ENCODE data around the gene ARHGAP28. TPM values are rescaled to one million over a fixed set of nuclear protein-coding genes. Genes with fewer than 3 reads are reported as not detected.

ARHGAP28 gene
- total RNA-seq, 4 donors from 2014 or later: 1.1 to 26.3 (median 2.6) TPM

- no peak for DNase-seq
- Histone ChIP-seq H3K36me3 (no peaks in the 10 kb centered on the region), H3K27ac (peak overlapping the region in 2 of 4 donors; percentile 16 to 35), H3K4me1 (peaks cover 0 to 10% (median 3%) of the 10 kb centered on the region in 4 donors), H3K4me3 (no peak overlapping the region), H3K27me3 (no peaks in the 10 kb centered on the region), H3K9me3 (no peaks in the 10 kb centered on the region)
- TF ChIP-seq POLR2A (IDR thresholded peaks at IDR 0.05): no peak
- no peak for TF ChIP-seq EP300 (IDR thresholded peaks at IDR 0.05; ENCODE audit: low read depth)
- TF ChIP-seq, protein P1, sequence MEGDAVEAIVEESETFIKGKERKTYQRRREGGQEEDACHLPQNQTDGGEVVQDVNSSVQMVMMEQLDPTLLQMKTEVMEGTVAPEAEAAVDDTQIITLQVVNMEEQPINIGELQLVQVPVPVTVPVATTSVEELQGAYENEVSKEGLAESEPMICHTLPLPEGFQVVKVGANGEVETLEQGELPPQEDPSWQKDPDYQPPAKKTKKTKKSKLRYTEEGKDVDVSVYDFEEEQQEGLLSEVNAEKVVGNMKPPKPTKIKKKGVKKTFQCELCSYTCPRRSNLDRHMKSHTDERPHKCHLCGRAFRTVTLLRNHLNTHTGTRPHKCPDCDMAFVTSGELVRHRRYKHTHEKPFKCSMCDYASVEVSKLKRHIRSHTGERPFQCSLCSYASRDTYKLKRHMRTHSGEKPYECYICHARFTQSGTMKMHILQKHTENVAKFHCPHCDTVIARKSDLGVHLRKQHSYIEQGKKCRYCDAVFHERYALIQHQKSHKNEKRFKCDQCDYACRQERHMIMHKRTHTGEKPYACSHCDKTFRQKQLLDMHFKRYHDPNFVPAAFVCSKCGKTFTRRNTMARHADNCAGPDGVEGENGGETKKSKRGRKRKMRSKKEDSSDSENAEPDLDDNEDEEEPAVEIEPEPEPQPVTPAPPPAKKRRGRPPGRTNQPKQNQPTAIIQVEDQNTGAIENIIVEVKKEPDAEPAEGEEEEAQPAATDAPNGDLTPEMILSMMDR (IDR thresholded peaks at IDR 0.05): no peak
- TF ChIP-seq POLR2AphosphoS5 (IDR thresholded peaks at IDR 0.05): no peak
- intact Hi-C loops (cut with DNase I; ENCODE audit: low total_unique reads) (no loop called here), in situ Hi-C loops (cut with MboI; ENCODE audit: low pct_ligation_motif_present in 1 of 4, low pct_unique_long_range_greater_than_20kb in 1 of 4, low sequenced_read_pairs in 3 of 4) (no loop called here)
Observed at GRCh38 chr18:6781796-6782195, 52.3 kb downstream of the ARHGAP28 start.

- Histone ChIP-seq H3K4me1 (peaks cover 0 to 10% (median 3%) of the 10 kb centered on the region in 4 donors), H3K27ac (no peak overlapping the region), H3K9me3 (no peaks in the 10 kb centered on the region), H3K36me3 (no peaks in the 10 kb centered on the region), H3K4me3 (no peak overlapping the region), H3K27me3 (no peaks in the 10 kb centered on the region)
- no peak for DNase-seq
- in situ Hi-C loops (cut with MboI; ENCODE audit: low pct_ligation_motif_present in 1 of 4, low pct_unique_long_range_greater_than_20kb in 1 of 4, low sequenced_read_pairs in 3 of 4) (no loop called here), intact Hi-C loops (cut with DNase I; ENCODE audit: low total_unique reads) (no loop called here)
- TF ChIP-seq EP300 (IDR thresholded peaks at IDR 0.05; ENCODE audit: low read depth): no peak
- no peak for TF ChIP-seq POLR2AphosphoS5 (IDR thresholded peaks at IDR 0.05)
- no peak for TF ChIP-seq POLR2A (IDR thresholded peaks at IDR 0.05)
- TF ChIP-seq, protein P1 (IDR thresholded peaks at IDR 0.05): no peak
- WGBS, 2 donors (ENCODE audit: low coverage in 1 of 2): 91 to 100% methylated on average over 1 of the region's 1 CpG
Observed at GRCh38 chr18:6782861-6783260, 53.3 kb downstream of the ARHGAP28 start.

- H3K9me3 ChIP-seq: no peaks in the 10 kb centered on the region
- intact Hi-C loops (cut with DNase I; ENCODE audit: low total_unique reads): no loop called here
- WGBS, 2 donors (ENCODE audit: low coverage in 1 of 2): 61 to 100% methylated on average over 1 to 6 of the region's 6 CpGs
- no peaks in the 10 kb centered on the region for H3K36me3 ChIP-seq
- no peak overlapping the region for H3K4me3 ChIP-seq
- no peaks in the 10 kb centered on the region for H3K27me3 ChIP-seq
- H3K27ac ChIP-seq: peak overlapping the region in 2 of 4 donors; percentile 2 to 12
- H3K4me1 ChIP-seq: peaks cover 0 to 10% (median 3%) of the 10 kb centered on the region in 4 donors
- no peak for TF ChIP-seq POLR2A (IDR thresholded peaks at IDR 0.05)
- TF ChIP-seq EP300 (IDR thresholded peaks at IDR 0.05; ENCODE audit: low read depth): no peak
- TF ChIP-seq, protein P1 (IDR thresholded peaks at IDR 0.05): no peak
- TF ChIP-seq POLR2AphosphoS5 (IDR thresholded peaks at IDR 0.05): no peak
- no peak for DNase-seq
- in situ Hi-C loops (cut with MboI; ENCODE audit: low pct_ligation_motif_present in 1 of 4, low pct_unique_long_range_greater_than_20kb in 1 of 4, low sequenced_read_pairs in 3 of 4): no loop called here
Observed at GRCh38 chr18:6784046-6784445, 54.5 kb downstream of the ARHGAP28 start.

DNA sequence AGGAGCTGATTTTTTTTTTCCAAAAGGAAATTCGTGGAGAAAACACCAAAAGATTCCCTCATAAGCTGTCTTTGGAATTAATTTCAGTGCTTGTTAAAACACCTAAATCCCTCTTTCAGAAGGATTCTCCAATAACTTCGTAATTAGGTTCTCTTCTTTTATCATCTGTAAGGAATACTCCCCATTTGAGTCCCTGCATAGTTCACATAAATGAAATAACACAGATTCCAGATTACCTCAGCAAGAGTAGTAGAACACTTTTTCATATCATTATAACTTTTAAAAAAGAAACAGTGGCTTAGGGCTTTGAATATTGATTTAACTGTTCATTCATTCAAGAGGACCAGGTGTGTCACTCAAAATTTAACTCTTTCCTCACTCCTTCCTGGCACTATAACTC lies 55.5 kb downstream of the ARHGAP28 start:
- Histone ChIP-seq H3K9me3 (no peaks in the 10 kb centered on the region), H3K4me1 (peaks cover 0 to 10% (median 3%) of the 10 kb centered on the region in 4 donors), H3K27me3 (no peaks in the 10 kb centered on the region), H3K4me3 (no peak overlapping the region), H3K36me3 (no peaks in the 10 kb centered on the region), H3K27ac (no peak overlapping the region)
- 20 to 22% methylated on average over 2 of the region's 2 CpGs for WGBS, 2 donors (ENCODE audit: low coverage in 1 of 2)
- TF ChIP-seq POLR2A (IDR thresholded peaks at IDR 0.05) (no peak), POLR2AphosphoS5 (IDR thresholded peaks at IDR 0.05) (no peak), EP300 (IDR thresholded peaks at IDR 0.05; ENCODE audit: low read depth) (no peak)
- TF ChIP-seq, protein P1 (IDR thresholded peaks at IDR 0.05): no peak
- no peak for DNase-seq
- intact Hi-C loops (cut with DNase I; ENCODE audit: low total_unique reads): no loop called here
- in situ Hi-C loops (cut with MboI; ENCODE audit: low pct_ligation_motif_present in 1 of 4, low pct_unique_long_range_greater_than_20kb in 1 of 4, low sequenced_read_pairs in 3 of 4): no loop called here

Data from transverse colon (tissue), 4 donors.